HuH-7.5 (cell line): ENCODE data around the gene RLBP1.

Experiments
- DNase-seq: peaks from one replicate; pipeline ENCODE4 v3.0.0; 2011; ENCODE audit warnings: low spot score

RLBP1 gene

GRCh38 chr15:89177633-89178306 lies 43.6 kb downstream of the RLBP1 start:
- peak; percentile 37 for DNase-seq

DNA sequence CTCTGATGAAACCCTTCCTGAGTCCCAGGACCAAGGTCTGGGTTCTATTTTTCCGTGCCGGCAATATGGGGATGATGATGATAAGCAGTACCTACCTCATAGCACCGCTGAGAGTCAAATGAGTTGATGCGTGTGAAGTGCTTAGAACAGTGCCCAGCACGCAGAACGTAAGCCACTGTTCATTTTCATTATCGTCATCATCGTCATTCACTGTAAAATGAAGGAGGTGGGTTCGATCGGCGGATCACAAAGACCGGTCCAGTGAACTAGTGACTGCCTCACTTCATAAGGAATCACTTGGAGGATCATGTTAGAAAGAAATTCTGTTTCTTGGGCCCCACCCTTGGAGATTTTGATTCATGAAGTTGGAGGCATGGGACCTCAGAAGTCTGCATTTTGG lies 44.3 kb downstream of the RLBP1 start:
- no peak for DNase-seq

DNA sequence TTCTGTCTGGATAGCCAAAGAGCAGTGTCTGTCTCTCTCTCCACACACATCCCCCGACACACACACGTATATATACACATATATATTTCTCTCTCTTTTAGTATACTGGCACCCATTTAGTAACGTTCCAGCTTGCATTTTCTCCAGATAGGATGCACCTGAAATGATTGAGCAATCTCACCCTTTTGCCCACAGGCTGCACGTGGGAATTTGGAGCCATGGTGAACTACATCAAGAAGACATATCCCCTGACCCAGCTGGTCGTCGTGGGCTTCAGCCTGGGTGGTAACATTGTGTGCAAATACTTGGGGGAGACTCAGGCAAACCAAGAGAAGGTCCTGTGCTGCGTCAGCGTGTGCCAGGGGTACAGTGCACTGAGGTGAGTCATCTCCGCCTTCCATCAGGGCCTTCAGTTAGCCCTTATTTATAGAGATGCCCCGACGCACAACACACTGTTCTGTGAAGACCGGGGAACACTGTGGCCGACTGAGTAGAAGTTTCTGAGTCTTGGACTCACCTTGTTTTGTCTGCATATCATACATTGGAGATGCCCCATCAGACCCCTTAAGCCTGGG lies 45.7 kb downstream of the RLBP1 start:
- no peak for DNase-seq

DNA sequence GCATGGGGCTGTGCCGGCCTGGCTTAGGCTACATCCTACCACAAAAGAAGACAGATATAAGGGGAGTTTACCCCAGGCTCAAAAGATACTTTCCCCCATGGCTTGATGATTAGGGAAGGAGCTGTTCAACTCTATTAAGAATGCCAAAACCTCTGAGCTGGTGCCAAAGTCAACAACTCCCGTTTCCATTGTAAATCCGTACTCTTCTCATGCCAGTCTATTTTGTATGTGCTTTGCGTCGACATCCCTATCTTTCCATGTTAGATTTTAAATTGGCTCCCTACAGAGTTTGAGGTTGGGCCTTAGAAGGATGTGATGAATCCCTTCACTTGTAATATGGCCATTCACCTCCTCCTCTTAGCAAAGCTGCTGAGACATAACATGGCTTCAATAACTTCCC lies 46.9 kb downstream of the RLBP1 start:
- DNase-seq, result no peak

GRCh38 chr15:89172921-89173320 lies 48.5 kb downstream of the RLBP1 start:
- DNase-seq, result no peak

GRCh38 chr15:89171136-89172072 lies 50.0 kb downstream of the RLBP1 start:
- peak; percentile 57 for DNase-seq

- no peak for DNase-seq
Measured at GRCh38 chr15:89170364-89170763, 51.0 kb downstream of the RLBP1 start.

- no peak for DNase-seq
Measured at GRCh38 chr15:89168316-89168833, 53.0 kb downstream of the RLBP1 start.

DNA sequence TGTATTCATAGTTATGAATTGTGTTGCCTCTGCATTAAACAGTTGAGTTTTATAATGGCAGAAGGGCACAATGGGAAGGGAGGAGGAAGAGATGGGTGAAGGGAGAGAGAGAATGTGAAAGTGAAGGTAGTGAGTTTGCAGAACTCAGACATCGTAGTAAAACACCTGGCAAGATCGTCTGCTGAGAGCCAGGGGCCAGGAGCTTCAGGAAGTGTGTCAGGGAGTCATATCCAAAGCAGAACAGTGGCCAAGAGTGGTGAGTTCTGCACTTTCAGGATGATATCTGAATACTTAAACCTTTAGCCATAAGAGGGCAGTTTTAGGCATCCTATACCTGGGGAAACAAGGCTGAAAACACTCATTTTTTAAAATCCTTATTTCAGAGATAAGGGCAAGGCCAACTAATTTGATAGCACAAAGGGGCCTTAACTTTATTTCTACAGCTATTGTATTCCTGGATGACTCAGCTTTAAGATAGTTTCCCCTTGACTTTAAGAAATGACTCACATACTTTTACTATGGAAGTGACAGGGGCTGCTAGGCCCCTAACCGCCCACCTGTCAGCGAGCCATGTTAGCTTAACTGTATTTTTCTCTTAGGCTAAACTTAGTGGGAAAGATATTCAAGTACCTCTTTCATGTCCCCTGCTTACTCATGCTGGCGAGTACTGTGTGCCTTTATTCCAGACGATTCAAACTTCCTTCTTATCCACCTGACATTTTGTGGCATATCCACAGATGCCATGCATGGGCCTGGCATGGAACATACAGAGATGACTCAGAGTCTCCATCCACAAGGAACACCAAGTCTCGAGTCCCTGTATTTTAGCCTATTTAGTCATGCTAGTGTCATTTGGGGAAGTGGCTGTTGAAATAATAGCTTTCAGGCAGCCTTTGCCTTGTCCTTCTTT lies 53.9 kb downstream of the RLBP1 start:
- no peak for DNase-seq

GRCh38 chr15:89165677-89166076 lies 55.7 kb downstream of the RLBP1 start:
- DNase-seq, result peak; percentile 29

DNA sequence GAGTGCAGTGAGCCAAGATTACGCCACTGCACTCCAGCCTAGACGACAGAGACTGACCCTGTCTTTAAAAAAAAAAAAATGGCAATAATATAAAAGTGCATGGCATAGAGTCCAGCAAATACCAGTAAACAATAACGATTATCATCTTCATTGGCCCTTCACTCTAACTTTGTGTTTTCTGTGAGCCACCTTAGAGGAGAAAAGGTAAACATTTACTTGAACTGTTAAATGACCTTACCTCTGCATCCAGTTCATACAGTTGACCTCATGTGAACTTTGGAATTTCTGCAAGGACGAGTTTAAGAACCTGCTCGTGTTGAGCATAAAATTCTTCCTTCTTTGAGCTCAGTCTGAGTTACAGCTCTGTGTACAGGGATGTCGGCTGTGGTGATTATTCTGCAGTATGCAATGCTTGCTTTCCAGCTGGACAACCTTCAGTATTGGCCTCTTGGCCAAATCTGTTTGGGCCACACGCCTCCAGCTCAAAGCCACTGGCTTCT lies 56.6 kb downstream of the RLBP1 start:
- peak; percentile 29 for DNase-seq

DNA sequence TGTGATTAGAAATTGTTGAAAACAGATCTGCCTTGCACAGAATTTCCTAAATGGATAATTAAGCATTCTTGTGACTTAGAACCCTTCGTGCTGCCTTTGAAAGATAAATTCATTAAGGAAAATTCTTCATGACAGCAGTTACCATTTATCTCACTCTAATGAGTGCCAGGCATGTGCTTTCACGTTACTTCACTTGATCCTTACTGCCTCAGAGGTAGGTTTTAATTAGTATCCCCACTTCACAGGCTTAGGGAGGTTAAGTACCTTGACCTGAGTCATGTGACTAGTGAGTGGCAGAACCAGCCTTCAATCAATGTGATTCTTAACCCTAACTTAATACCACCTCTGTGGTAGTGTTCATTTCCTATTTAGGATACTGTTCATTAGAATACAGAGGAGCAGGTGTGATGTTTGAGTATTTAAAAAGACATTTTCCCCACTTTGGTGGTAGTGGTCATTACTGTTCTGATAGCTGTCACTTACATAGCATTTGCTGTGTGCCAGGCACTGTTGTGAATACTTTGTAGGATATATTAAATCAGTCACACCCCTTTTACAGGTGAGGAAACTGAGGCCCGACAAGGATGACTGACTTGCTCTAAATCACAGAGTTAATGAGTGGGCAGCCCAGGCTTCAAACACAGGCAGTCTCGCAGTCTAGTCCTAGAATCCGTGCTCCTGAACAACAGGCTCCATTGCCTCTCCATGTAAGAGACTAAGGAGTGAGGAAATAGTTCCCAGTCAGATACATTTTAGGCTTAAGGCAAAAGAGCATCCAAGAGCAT lies 57.9 kb downstream of the RLBP1 start:
- no peak for DNase-seq

DNA sequence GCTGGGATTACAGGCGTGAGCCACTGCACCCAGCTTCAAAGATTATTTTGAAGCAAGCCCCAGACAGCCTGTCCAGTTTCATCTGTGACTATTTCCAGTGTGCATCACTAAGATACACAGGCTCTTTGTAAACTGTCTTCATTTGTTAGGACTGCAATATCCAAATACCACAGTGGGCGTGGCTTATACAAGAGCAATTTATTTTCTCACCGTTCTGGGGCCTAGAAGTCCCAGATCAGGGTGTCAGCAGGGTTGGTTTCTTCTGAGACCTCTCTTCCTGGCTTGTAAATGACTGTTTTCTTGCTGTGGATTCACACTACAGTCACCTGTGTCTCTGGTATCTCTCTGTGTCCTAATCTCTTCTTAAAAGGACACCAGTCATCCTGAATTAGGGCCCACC lies 59.7 kb downstream of the RLBP1 start:
- DNase-seq, result no peak
